Vagina (tissue), 2 donors: ENCODE data around the gene NR3C2. TPM values are rescaled to one million over a fixed set of nuclear protein-coding genes. Genes with fewer than 3 reads are reported as not detected.

Source experiments
- DNase-seq, 2 donors: peaks; one replicate each; pipeline ENCODE4 v3.0.0-alpha.2; 2017; ENCODE audit errors: extremely low spot score in 2 of 2
- H3K27ac ChIP-seq: fragments of 200-600 bp; sonication (generic); one replicate; pipeline ENCODE4 v1.5.1; 2019
- H3K27me3 ChIP-seq: fragments of 200-600 bp; sonication (generic); one replicate; pipeline ENCODE4 v1.5.1; 2019
- H3K36me3 ChIP-seq, 2 donors: fragments of 200-600 bp; sonication (generic); one replicate each; pipeline ENCODE4 v1.5.1; 2017 to 2019
- H3K4me1 ChIP-seq: fragments of 200-600 bp; sonication (generic); one replicate; pipeline ENCODE4 v1.5.1; 2019
- H3K4me3 ChIP-seq, 2 donors: fragments of 200-600 bp; sonication (generic); 1 replicate in 1 of 2; 2 replicates in 1 of 2; pipeline ENCODE4 v1.5.1; 2016 to 2019
- H3K9me3 ChIP-seq: fragments of 200-600 bp; sonication (generic); one replicate; pipeline ENCODE4 v1.5.1; 2019
- POLR2A ChIP-seq, 2 donors: fragments of 450-650 bp; IDR thresholded peaks; one replicate each; pipeline ENCODE4 v1.6.1; 2017; ENCODE audit warnings: antibody characterized with exemption in 2 of 2, mild to moderate bottlenecking in 2 of 2, moderate library complexity in 2 of 2
- POLR2AphosphoS5 ChIP-seq, 2 donors: sonication (generic); formaldehyde crosslinking; IDR thresholded peaks; one replicate each; pipeline ENCODE4 v1.9.0; 2017; ENCODE audit warnings: antibody characterized with exemption in 2 of 2, mild to moderate bottlenecking in 2 of 2, low read depth in 1 of 2; ENCODE audit not compliant: insufficient read depth in 1 of 2
- intact Hi-C: fragments of 100-400 bp; cut with DNase I; formaldehyde crosslinking; loops from one replicate; pipeline ENCODE4 v1.15.1; 2023
- total RNA-seq: library from RNA; depleted of rRNA; stranded (reverse); fragments of >200 nt; gene quantifications from one replicate; pipeline ENCODE4 v1.2.3, GENCODE V29; 2016
- TF ChIP-seq, protein P1 (sequence below), 3 experiments: fragments of 450-650 bp in 2 of 3; fragments of 200-600 bp in 1 of 3; sonication (generic) in 1 of 3; IDR thresholded peaks; one replicate each; pipeline ENCODE4 v1.5.1; 2017 to 2019; ENCODE audit warnings: antibody characterized with exemption in 3 of 3, mild to moderate bottlenecking in 2 of 3, moderate library complexity in 2 of 3

Gene NR3C2
- total RNA-seq, 1 donor from 2014 or later, result 9.6 TPM

DNA sequence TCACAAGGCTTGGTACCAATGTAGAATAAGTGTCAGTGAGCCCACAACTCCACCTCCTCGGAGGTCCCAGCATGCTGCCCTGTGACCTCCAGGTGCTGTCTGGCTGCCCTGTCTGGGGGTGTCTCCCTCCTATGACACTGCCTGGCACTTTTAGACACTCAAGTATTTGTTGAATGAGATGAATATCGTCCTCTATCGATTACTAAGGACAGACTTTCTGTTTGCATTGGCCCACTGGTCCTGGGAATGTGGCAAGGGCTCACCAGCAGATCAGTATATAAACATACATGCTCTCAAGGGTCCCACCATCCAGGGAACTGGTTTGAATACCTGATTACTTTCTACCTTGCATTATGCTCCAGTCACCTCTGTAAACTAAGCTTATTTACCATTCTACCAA, 333.0 kb downstream of the NR3C2 start:
- TF ChIP-seq, protein P1, sequence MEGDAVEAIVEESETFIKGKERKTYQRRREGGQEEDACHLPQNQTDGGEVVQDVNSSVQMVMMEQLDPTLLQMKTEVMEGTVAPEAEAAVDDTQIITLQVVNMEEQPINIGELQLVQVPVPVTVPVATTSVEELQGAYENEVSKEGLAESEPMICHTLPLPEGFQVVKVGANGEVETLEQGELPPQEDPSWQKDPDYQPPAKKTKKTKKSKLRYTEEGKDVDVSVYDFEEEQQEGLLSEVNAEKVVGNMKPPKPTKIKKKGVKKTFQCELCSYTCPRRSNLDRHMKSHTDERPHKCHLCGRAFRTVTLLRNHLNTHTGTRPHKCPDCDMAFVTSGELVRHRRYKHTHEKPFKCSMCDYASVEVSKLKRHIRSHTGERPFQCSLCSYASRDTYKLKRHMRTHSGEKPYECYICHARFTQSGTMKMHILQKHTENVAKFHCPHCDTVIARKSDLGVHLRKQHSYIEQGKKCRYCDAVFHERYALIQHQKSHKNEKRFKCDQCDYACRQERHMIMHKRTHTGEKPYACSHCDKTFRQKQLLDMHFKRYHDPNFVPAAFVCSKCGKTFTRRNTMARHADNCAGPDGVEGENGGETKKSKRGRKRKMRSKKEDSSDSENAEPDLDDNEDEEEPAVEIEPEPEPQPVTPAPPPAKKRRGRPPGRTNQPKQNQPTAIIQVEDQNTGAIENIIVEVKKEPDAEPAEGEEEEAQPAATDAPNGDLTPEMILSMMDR (IDR thresholded peaks at IDR 0.05), result no peak
- TF ChIP-seq POLR2A (IDR thresholded peaks at IDR 0.05) (no peak), POLR2AphosphoS5 (IDR thresholded peaks at IDR 0.05; ENCODE audit: insufficient read depth in 1 of 2, low read depth in 1 of 2) (no peak)
- peaks cover 0 to 20% of the 10 kb centered on the region in 2 donors for H3K36me3 ChIP-seq

DNA sequence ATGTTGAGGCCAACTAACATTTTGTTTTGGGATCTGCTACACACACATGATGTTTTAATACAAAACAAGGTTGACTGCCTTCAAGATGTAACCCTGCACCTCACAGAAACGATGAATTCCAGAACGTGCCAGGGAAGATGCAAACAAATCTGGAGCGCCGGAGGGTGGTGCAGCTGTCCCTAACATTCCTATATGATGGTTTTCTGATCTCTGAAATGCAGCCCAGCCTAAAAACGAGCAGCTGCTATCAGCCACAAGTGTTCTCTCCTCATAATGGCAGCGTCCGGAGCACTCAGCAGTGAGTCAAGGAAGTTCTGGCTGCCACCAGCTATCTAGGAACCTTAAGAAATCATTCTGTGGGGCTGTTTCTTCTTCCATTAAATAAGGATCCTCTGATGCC, 333.4 kb downstream of the NR3C2 start:
- no peaks in the 10 kb centered on the region for H3K27me3 ChIP-seq
- H3K36me3 ChIP-seq, result peaks cover 0 to 17% of the 10 kb centered on the region in 2 donors
- no peaks in the 10 kb centered on the region for H3K4me1 ChIP-seq
- H3K27ac ChIP-seq, result no peak overlapping the region
- no peak for TF ChIP-seq POLR2AphosphoS5 (IDR thresholded peaks at IDR 0.05; ENCODE audit: insufficient read depth in 1 of 2, low read depth in 1 of 2)
- TF ChIP-seq, protein P1 (IDR thresholded peaks at IDR 0.05), result no peak
- no peak for TF ChIP-seq POLR2A (IDR thresholded peaks at IDR 0.05)
- no peak overlapping the region for H3K4me3 ChIP-seq
- DNase-seq, result no peak
- H3K9me3 ChIP-seq, result no peaks in the 10 kb centered on the region
- intact Hi-C loops, result no loop called here

More for the DNA sequence above, 333.0 kb downstream of the NR3C2 start:
- Histone ChIP-seq H3K9me3 (no peaks in the 10 kb centered on the region), H3K4me1 (no peaks in the 10 kb centered on the region), H3K4me3 (no peak overlapping the region), H3K27ac (no peak overlapping the region), H3K27me3 (no peaks in the 10 kb centered on the region)
- intact Hi-C loops, result no loop called here
- no peak for DNase-seq

DNA sequence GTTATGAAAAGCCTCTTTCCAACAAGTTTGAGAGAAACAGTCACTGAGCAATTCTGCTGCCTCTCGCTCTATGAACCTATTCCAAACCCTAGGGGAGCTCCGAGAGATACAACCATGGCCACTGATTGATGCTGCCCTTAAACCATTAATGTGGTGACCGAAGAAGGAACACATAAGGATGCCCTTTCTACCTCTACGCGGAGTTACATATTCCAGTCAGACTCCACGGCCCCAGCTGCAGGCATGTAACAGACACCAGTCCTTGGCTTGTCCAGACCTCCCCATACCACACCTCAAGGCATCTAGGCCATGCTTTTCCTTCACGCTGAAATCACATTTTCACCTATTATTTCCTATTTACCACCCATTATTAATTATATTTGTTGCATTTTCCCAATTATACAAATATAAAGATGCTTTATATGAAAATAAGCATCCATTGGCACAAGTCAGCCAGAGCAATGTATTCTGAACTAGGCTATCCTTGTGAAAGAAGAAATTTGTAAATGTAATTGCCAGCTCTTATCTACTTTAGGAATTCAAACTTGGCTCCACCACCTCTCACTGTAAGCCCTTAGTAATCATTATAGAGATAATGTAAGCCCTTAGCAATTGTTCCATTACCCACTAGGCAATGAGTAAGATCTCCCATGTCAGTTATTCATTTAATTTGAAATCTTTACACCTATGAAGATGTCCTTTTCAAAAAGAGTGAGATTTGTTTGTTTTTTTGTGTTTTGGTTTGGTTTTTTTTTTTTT, 338.4 kb downstream of the NR3C2 start:
- no peak overlapping the region for H3K4me3 ChIP-seq
- no peaks in the 10 kb centered on the region for H3K9me3 ChIP-seq
- no peak for TF ChIP-seq POLR2A (IDR thresholded peaks at IDR 0.05)
- TF ChIP-seq POLR2AphosphoS5 (IDR thresholded peaks at IDR 0.05; ENCODE audit: insufficient read depth in 1 of 2, low read depth in 1 of 2), result no peak
- TF ChIP-seq, protein P1 (IDR thresholded peaks at IDR 0.05), result no peak
- H3K36me3 ChIP-seq, result peaks cover 0 to 11% of the 10 kb centered on the region in 2 donors
- intact Hi-C loops, result no loop called here
- H3K27me3 ChIP-seq, result no peaks in the 10 kb centered on the region
- DNase-seq, result no peak
- no peak overlapping the region for H3K27ac ChIP-seq
- no peaks in the 10 kb centered on the region for H3K4me1 ChIP-seq

DNA sequence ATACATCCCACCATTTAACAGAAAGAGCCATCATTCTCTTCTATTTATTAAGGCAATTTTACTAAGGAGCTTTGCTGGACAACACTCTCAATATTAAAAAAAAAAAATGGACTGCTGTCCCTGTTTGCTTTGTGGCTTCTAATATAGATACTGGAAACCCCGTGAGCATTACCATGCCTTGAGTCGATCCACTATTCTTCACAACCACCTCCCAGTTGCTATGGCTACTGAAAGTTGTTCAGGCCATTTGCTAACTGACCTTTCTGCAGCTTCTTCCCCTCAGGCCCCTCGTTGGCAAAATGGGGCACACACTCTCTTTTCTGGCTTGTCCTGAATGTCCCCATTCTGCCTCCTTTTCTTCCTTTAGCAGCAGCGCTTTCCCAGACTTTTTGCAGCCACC, 340.4 kb downstream of the NR3C2 start:
- TF ChIP-seq POLR2AphosphoS5 (IDR thresholded peaks at IDR 0.05; ENCODE audit: insufficient read depth in 1 of 2, low read depth in 1 of 2) (no peak), POLR2A (IDR thresholded peaks at IDR 0.05) (no peak)
- no peak overlapping the region for H3K27ac ChIP-seq
- no peak overlapping the region for H3K4me3 ChIP-seq
- no peaks in the 10 kb centered on the region for H3K36me3 ChIP-seq
- H3K27me3 ChIP-seq, result no peaks in the 10 kb centered on the region
- no peaks in the 10 kb centered on the region for H3K9me3 ChIP-seq
- intact Hi-C loops, result no loop called here
- DNase-seq, result no peak
- H3K4me1 ChIP-seq, result no peaks in the 10 kb centered on the region

DNA sequence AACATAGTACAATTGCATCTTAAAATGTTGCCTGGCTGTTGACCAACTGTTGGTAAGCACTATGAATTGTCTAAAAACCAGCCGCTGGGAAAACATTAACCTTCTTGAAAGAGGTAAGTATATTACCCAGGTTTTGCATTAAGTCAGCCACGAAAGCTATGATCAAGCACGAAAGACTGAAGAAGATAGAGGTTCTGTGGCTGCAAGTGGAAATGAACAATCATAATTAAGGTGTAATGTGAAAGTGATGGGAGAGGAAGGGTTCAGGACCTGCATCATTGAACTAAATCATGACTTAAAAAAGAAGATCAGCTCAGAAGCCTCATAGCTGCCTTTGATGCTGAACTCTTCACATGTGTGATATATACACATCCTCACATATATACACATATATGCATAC, 341.0 kb downstream of the NR3C2 start:
- intact Hi-C loops, result no loop called here
- no peak overlapping the region for H3K4me3 ChIP-seq
- H3K4me1 ChIP-seq, result no peaks in the 10 kb centered on the region
- TF ChIP-seq POLR2A (IDR thresholded peaks at IDR 0.05) (no peak), POLR2AphosphoS5 (IDR thresholded peaks at IDR 0.05; ENCODE audit: insufficient read depth in 1 of 2, low read depth in 1 of 2) (no peak)
- TF ChIP-seq, protein P1 (IDR thresholded peaks at IDR 0.05), result no peak
- no peak overlapping the region for H3K27ac ChIP-seq
- H3K36me3 ChIP-seq, result no peaks in the 10 kb centered on the region
- DNase-seq, result no peak
- H3K9me3 ChIP-seq, result no peaks in the 10 kb centered on the region
- H3K27me3 ChIP-seq, result no peaks in the 10 kb centered on the region
